Type B pancreatic cell (in vitro differentiated cells): ENCODE results near the gene ADCYAP1R1. TPM values are rescaled to one million over a fixed set of nuclear protein-coding genes. Genes with fewer than 3 reads are reported as not detected.

Experiments used
- DNase-seq: peaks from one replicate; pipeline ENCODE4 v3.0.0; 2021; ENCODE audit warnings: mixed read lengths; ENCODE audit not compliant: unreplicated experiment; ENCODE audit errors: extremely low spot score
- H3K27ac Mint-ChIP-seq: 2 replicates; pipeline ENCODE4 v1.8.0; 2021; ENCODE audit warnings: mild to moderate bottlenecking, mixed read lengths
- H3K27me3 Mint-ChIP-seq: 2 replicates; pipeline ENCODE4 v1.8.0; 2021; ENCODE audit warnings: mixed read lengths
- H3K36me3 Mint-ChIP-seq: 2 replicates; pipeline ENCODE4 v1.8.0; 2021; ENCODE audit warnings: mixed read lengths
- H3K4me1 Mint-ChIP-seq: one replicate; pipeline ENCODE4 v1.8.0; 2021; ENCODE audit warnings: mixed read lengths; ENCODE audit not compliant: unreplicated experiment
- H3K4me3 Mint-ChIP-seq: 2 replicates; pipeline ENCODE4 v1.8.0; 2021; ENCODE audit warnings: mild to moderate bottlenecking, mixed read lengths
- H3K9me3 Mint-ChIP-seq: 2 replicates; pipeline ENCODE4 v1.8.0; 2021; ENCODE audit warnings: mixed read lengths
- total RNA-seq: library from RNA; stranded (reverse); gene quantifications from 2 replicates; pipeline ENCODE4 v1.2.1, GENCODE V29; 2021; ENCODE audit warnings: low replicate concordance
- TF ChIP-seq, protein P1 (sequence below): fragments of 200-600 bp; sonication (generic); conservative IDR thresholded peaks from 2 replicates; pipeline ENCODE4 v1.5.0; 2021; ENCODE audit warnings: antibody characterized with exemption, mild to moderate bottlenecking

Gene ADCYAP1R1
- total RNA-seq, 1 donor from 2014 or later: 2.8 TPM

- Mint-ChIP-seq H3K27ac (no peak overlapping the region), H3K36me3 (no peaks in the 10 kb centered on the region), H3K4me1 (peaks cover 5% of the 10 kb centered on the region), H3K4me3 (no peak overlapping the region), H3K9me3 (no peaks in the 10 kb centered on the region), H3K27me3 (peaks cover 64% of the 10 kb centered on the region)
- DNase-seq: no peak
- TF ChIP-seq, protein P1, sequence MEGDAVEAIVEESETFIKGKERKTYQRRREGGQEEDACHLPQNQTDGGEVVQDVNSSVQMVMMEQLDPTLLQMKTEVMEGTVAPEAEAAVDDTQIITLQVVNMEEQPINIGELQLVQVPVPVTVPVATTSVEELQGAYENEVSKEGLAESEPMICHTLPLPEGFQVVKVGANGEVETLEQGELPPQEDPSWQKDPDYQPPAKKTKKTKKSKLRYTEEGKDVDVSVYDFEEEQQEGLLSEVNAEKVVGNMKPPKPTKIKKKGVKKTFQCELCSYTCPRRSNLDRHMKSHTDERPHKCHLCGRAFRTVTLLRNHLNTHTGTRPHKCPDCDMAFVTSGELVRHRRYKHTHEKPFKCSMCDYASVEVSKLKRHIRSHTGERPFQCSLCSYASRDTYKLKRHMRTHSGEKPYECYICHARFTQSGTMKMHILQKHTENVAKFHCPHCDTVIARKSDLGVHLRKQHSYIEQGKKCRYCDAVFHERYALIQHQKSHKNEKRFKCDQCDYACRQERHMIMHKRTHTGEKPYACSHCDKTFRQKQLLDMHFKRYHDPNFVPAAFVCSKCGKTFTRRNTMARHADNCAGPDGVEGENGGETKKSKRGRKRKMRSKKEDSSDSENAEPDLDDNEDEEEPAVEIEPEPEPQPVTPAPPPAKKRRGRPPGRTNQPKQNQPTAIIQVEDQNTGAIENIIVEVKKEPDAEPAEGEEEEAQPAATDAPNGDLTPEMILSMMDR: no peak
These were observed 4.8 kb downstream of the ADCYAP1R1 start for GRCh38 chr7:31056775-31057346.

DNA sequence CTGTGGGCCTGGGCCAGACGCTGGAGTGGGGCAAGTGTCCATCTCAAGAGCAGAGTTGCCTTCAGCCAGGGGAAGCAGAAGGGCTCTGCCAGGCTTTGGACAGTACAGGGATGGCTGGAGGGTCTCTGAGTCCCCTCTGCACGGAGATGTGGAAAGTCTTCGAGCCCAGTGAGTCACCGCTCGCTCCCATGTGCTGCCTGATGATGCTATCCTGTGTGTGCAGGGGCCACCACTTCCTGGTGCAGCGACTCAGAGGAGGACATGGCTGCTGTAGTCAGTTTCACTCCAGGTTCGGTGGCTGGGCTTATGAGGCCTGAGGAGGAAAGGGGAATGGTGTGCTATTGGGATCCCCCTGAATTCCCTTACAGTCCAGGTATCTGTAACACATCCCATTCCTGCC is 6.0 kb downstream of the ADCYAP1R1 start:
- no peak overlapping the region for H3K4me3 Mint-ChIP-seq
- H3K4me1 Mint-ChIP-seq: peaks cover 5% of the 10 kb centered on the region
- H3K27ac Mint-ChIP-seq: no peak overlapping the region
- H3K9me3 Mint-ChIP-seq: no peaks in the 10 kb centered on the region
- TF ChIP-seq, protein P1: no peak
- DNase-seq: no peak
- no peaks in the 10 kb centered on the region for H3K36me3 Mint-ChIP-seq
- H3K27me3 Mint-ChIP-seq: peaks cover 60% of the 10 kb centered on the region

- Mint-ChIP-seq H3K4me3 (no peak overlapping the region), H3K27me3 (peaks cover 55% of the 10 kb centered on the region), H3K9me3 (no peaks in the 10 kb centered on the region), H3K27ac (no peak overlapping the region), H3K36me3 (no peaks in the 10 kb centered on the region), H3K4me1 (peaks cover 5% of the 10 kb centered on the region)
- DNase-seq: no peak
- TF ChIP-seq, protein P1: no peak
These were observed 6.6 kb downstream of the ADCYAP1R1 start for GRCh38 chr7:31058688-31059087.

- Mint-ChIP-seq H3K27ac (no peak overlapping the region), H3K4me1 (peaks cover 5% of the 10 kb centered on the region), H3K36me3 (no peaks in the 10 kb centered on the region), H3K4me3 (no peak overlapping the region), H3K27me3 (peaks cover 46% of the 10 kb centered on the region), H3K9me3 (no peaks in the 10 kb centered on the region)
- TF ChIP-seq, protein P1: peak; percentile 37
- no peak for DNase-seq
These were observed 7.4 kb downstream of the ADCYAP1R1 start for GRCh38 chr7:31059551-31059950.

GRCh38 chr7:31061185-31061584 is 9.1 kb downstream of the ADCYAP1R1 start:
- no peak overlapping the region for H3K27ac Mint-ChIP-seq
- TF ChIP-seq, protein P1: peak; percentile 39
- H3K36me3 Mint-ChIP-seq: no peaks in the 10 kb centered on the region
- H3K9me3 Mint-ChIP-seq: no peaks in the 10 kb centered on the region
- no peaks in the 10 kb centered on the region for H3K4me1 Mint-ChIP-seq
- no peak for DNase-seq
- H3K27me3 Mint-ChIP-seq: peaks cover 32% of the 10 kb centered on the region
- H3K4me3 Mint-ChIP-seq: no peak overlapping the region
